Measurements from ENCODE around the gene PLCD4. TPM values are rescaled to one million over a fixed set of nuclear protein-coding genes. Genes with fewer than 3 reads are reported as not detected.

The PLCD4 gene
- total RNA-seq, 1 donor from 2014 or later, result 0.86 TPM

GRCh38 chr2:218643751-218644310 is 36.1 kb downstream of the PLCD4 start:
- peaks cover 58% of the 10 kb centered on the region for H3K36me3 ChIP-seq (ENCODE audit: insufficient read depth, low read length)
- no peaks in the 10 kb centered on the region for H3K9me3 ChIP-seq (ENCODE audit: insufficient read depth, low read depth, low read length)
- no peak overlapping the region for H2AFZ ChIP-seq (ENCODE audit: low read depth, low read length)
- H3K9ac ChIP-seq (ENCODE audit: low read length), result no peak overlapping the region
- Mint-ChIP-seq H3K4me1 (ENCODE audit: low read depth, unreplicated experiment) (no peaks in the 10 kb centered on the region), H3K27me3 (ENCODE audit: low read depth, unreplicated experiment) (no peaks in the 10 kb centered on the region), H3K9me3 (ENCODE audit: unreplicated experiment) (no peaks in the 10 kb centered on the region), H3K27ac (ENCODE audit: unreplicated experiment) (no peak overlapping the region), H3K4me3 (ENCODE audit: unreplicated experiment) (no peak overlapping the region), H3K36me3 (ENCODE audit: low read depth, unreplicated experiment) (peaks cover 20% of the 10 kb centered on the region)
- FAIRE-seq, result no peak
- H4K20me1 ChIP-seq (ENCODE audit: insufficient read depth, low read length), result peaks cover 19% of the 10 kb centered on the region
- TF ChIP-seq, protein P1, sequence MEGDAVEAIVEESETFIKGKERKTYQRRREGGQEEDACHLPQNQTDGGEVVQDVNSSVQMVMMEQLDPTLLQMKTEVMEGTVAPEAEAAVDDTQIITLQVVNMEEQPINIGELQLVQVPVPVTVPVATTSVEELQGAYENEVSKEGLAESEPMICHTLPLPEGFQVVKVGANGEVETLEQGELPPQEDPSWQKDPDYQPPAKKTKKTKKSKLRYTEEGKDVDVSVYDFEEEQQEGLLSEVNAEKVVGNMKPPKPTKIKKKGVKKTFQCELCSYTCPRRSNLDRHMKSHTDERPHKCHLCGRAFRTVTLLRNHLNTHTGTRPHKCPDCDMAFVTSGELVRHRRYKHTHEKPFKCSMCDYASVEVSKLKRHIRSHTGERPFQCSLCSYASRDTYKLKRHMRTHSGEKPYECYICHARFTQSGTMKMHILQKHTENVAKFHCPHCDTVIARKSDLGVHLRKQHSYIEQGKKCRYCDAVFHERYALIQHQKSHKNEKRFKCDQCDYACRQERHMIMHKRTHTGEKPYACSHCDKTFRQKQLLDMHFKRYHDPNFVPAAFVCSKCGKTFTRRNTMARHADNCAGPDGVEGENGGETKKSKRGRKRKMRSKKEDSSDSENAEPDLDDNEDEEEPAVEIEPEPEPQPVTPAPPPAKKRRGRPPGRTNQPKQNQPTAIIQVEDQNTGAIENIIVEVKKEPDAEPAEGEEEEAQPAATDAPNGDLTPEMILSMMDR (IDR thresholded peaks at IDR 0.05; ENCODE audit: insufficient read depth, low read depth, low read length), result no peak
- no peak for TF ChIP-seq EZH2 (IDR thresholded peaks at IDR 0.05; ENCODE audit: insufficient read depth, low read length)
- DNase-seq (ENCODE audit: low read depth), result no peak
- peaks cover 25% of the 10 kb centered on the region for H3K79me2 ChIP-seq (ENCODE audit: insufficient read depth, low read length)
- H3K27ac ChIP-seq (ENCODE audit: low read depth, low read length), result no peak overlapping the region
- H3K4me2 ChIP-seq (ENCODE audit: low read length), result no peak overlapping the region
- H3K4me1 ChIP-seq (ENCODE audit: insufficient read depth, low read length), result peaks cover 8% of the 10 kb centered on the region
- H3K4me3 ChIP-seq (ENCODE audit: insufficient read depth, low read depth, low read length), result no peak overlapping the region
- H3K27me3 ChIP-seq (ENCODE audit: insufficient read depth, low read length), result no peaks in the 10 kb centered on the region

DNA sequence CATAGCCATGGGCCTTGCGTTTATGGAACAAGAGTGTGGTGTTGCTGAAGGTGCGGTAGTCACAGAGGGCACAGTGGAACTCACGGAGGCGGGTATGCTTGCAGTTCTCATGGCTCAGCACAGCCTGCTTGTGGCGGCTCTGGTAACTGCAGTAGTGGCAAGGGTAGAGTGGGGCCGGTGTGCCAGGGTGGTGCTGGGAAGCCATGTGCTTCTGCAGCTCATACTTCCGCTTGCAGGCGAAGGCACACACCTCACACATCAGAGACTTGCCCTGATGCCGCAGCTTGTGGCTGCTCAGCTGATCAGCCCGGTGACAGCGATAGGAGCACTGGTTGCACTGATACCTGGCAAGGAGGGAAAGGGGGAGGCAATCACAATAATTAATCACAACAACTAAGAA is 37.0 kb downstream of the PLCD4 start:
- FAIRE-seq (no peak), DNase-seq (ENCODE audit: low read depth) (no peak)
- peak overlapping the region; percentile 58 for H3K9ac ChIP-seq (ENCODE audit: low read length)
- H3K27ac ChIP-seq (ENCODE audit: low read depth, low read length), result peak overlapping the region; percentile 69
- no peak overlapping the region for H3K4me3 ChIP-seq (ENCODE audit: insufficient read depth, low read depth, low read length)
- Mint-ChIP-seq H3K36me3 (ENCODE audit: low read depth, unreplicated experiment) (peaks cover 19% of the 10 kb centered on the region), H3K9me3 (ENCODE audit: unreplicated experiment) (no peaks in the 10 kb centered on the region), H3K27ac (ENCODE audit: unreplicated experiment) (peak overlapping the region; percentile 3), H3K4me3 (ENCODE audit: unreplicated experiment) (no peak overlapping the region), H3K4me1 (ENCODE audit: low read depth, unreplicated experiment) (no peaks in the 10 kb centered on the region), H3K27me3 (ENCODE audit: low read depth, unreplicated experiment) (no peaks in the 10 kb centered on the region)
- H3K4me1 ChIP-seq (ENCODE audit: insufficient read depth, low read length), result peaks cover 8% of the 10 kb centered on the region
- peaks cover 56% of the 10 kb centered on the region for H3K36me3 ChIP-seq (ENCODE audit: insufficient read depth, low read length)
- H3K79me2 ChIP-seq (ENCODE audit: insufficient read depth, low read length), result peaks cover 25% of the 10 kb centered on the region
- H3K9me3 ChIP-seq (ENCODE audit: insufficient read depth, low read depth, low read length), result no peaks in the 10 kb centered on the region
- H3K27me3 ChIP-seq (ENCODE audit: insufficient read depth, low read length), result no peaks in the 10 kb centered on the region
- no peak overlapping the region for H3K4me2 ChIP-seq (ENCODE audit: low read length)
- no peak overlapping the region for H2AFZ ChIP-seq (ENCODE audit: low read depth, low read length)
- peaks cover 19% of the 10 kb centered on the region for H4K20me1 ChIP-seq (ENCODE audit: insufficient read depth, low read length)
- TF ChIP-seq, protein P1 (IDR thresholded peaks at IDR 0.05; ENCODE audit: insufficient read depth, low read depth, low read length), result no peak
- no peak for TF ChIP-seq EZH2 (IDR thresholded peaks at IDR 0.05; ENCODE audit: insufficient read depth, low read length)

DNA sequence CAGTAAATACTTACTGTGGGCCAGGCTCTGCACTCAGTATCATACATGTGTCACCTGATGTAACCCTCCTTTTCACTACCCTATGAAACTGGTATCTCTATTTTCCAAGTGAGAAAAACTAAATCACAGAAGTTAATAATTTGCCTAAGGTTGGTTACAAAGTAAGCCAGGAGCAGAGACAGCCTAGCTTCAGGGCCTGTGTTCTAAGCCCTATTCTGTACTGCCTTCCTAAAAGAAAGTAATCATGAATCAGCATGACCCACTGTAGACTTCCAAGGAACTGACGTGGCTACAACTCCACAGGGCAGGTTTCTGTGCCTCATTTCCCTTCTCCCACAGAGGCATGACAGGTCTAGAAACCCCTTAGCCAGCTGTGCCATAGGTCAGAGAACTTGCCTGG is 37.4 kb downstream of the PLCD4 start:
- no peaks in the 10 kb centered on the region for H3K4me1 Mint-ChIP-seq (ENCODE audit: low read depth, unreplicated experiment)
- DNase-seq (ENCODE audit: low read depth) (peak; percentile 38), FAIRE-seq (no peak)
- peak overlapping the region; percentile 69 for H3K27ac Mint-ChIP-seq (ENCODE audit: unreplicated experiment)
- Histone ChIP-seq H3K36me3 (ENCODE audit: insufficient read depth, low read length) (peaks cover 58% of the 10 kb centered on the region), H3K4me1 (ENCODE audit: insufficient read depth, low read length) (peaks cover 8% of the 10 kb centered on the region), H3K4me3 (ENCODE audit: insufficient read depth, low read depth, low read length) (no peak overlapping the region), H4K20me1 (ENCODE audit: insufficient read depth, low read length) (peaks cover 18% of the 10 kb centered on the region), H3K79me2 (ENCODE audit: insufficient read depth, low read length) (peaks cover 25% of the 10 kb centered on the region), H3K4me2 (ENCODE audit: low read length) (no peak overlapping the region), H2AFZ (ENCODE audit: low read depth, low read length) (no peak overlapping the region), H3K9me3 (ENCODE audit: insufficient read depth, low read depth, low read length) (no peaks in the 10 kb centered on the region), H3K27ac (ENCODE audit: low read depth, low read length) (peak overlapping the region; percentile 69), H3K27me3 (ENCODE audit: insufficient read depth, low read length) (no peaks in the 10 kb centered on the region), H3K9ac (ENCODE audit: low read length) (peak overlapping the region; percentile 58)
- TF ChIP-seq EZH2 (IDR thresholded peaks at IDR 0.05; ENCODE audit: insufficient read depth, low read length), result no peak
- TF ChIP-seq, protein P1 (IDR thresholded peaks at IDR 0.05; ENCODE audit: insufficient read depth, low read depth, low read length), result no peak
- H3K9me3 Mint-ChIP-seq (ENCODE audit: unreplicated experiment), result no peaks in the 10 kb centered on the region
- H3K4me3 Mint-ChIP-seq (ENCODE audit: unreplicated experiment), result no peak overlapping the region
- peaks cover 19% of the 10 kb centered on the region for H3K36me3 Mint-ChIP-seq (ENCODE audit: low read depth, unreplicated experiment)
- H3K27me3 Mint-ChIP-seq (ENCODE audit: low read depth, unreplicated experiment), result no peaks in the 10 kb centered on the region

Data from astrocyte (in vitro differentiated cells and primary cell).